NCI-H748 treated with DMSO at 0.1 percent for 48 hours (cell line): ENCODE results near the gene IFT74.
"Not testable (repeated sequence)": the region's sequence is repeated elsewhere in the genome, so short reads cannot be mapped to it uniquely, and the experiment has no call there.

Experiments
- DNase-seq: peaks from one replicate; lab custom pipeline; 2025; lab: John Stamatoyannopoulos, UW

The IFT74 gene

GRCh38 chr9:27073841-27074728 lies 117.9 kb downstream of the IFT74 start:
- no peak for DNase-seq

GRCh38 chr9:27078685-27079084 lies 122.5 kb downstream of the IFT74 start:
- no peak for DNase-seq

- no peak for DNase-seq
Observed at GRCh38 chr9:27085456-27085855, 129.2 kb downstream of the IFT74 start.

GRCh38 chr9:27086818-27087680 lies 130.8 kb downstream of the IFT74 start:
- no peak for DNase-seq

GRCh38 chr9:27088981-27089380 lies 132.8 kb downstream of the IFT74 start:
- DNase-seq: no peak

GRCh38 chr9:27089706-27090105 lies 133.5 kb downstream of the IFT74 start:
- DNase-seq: no peak

- DNase-seq: no peak
Observed at GRCh38 chr9:27090231-27090630, 134.0 kb downstream of the IFT74 start.

- DNase-seq: no peak
Observed at GRCh38 chr9:27090711-27091110, 134.5 kb downstream of the IFT74 start.

- not testable (repeated sequence) for DNase-seq
Observed at GRCh38 chr9:27092496-27092895, 136.3 kb downstream of the IFT74 start.

GRCh38 chr9:27093384-27094067 lies 137.3 kb downstream of the IFT74 start:
- DNase-seq: not testable (repeated sequence)

GRCh38 chr9:27094640-27095298 lies 138.6 kb downstream of the IFT74 start:
- DNase-seq: no peak

- no peak for DNase-seq
Observed at GRCh38 chr9:27107241-27107640, 151.0 kb downstream of the IFT74 start.

- no peak for DNase-seq
Observed at GRCh38 chr9:27108981-27109541, 152.8 kb downstream of the IFT74 start, which contains the start of gene TEK. Gene TEK, plus strand, starts transcription at chr9:27109225. Its CDS starts 366 bp downstream, at chr9:27109591.

GRCh38 chr9:27109621-27110020 lies 153.4 kb downstream of the IFT74 start:
- DNase-seq: no peak

- no peak for DNase-seq
Observed at GRCh38 chr9:27110181-27110580, 154.0 kb downstream of the IFT74 start.

- no peak for DNase-seq
Observed at GRCh38 chr9:27112235-27112634, 156.0 kb downstream of the IFT74 start.
